HG02973 (cell line): ENCODE measurements around the gene GLIS1.

Experiments used
- ATAC-seq: cut with Tn5 transposase; IDR thresholded peaks from one replicate; pipeline ENCODE4 v1.9.1; 2021; ENCODE audit warnings: moderate library complexity; ENCODE audit not compliant: unreplicated experiment

GLIS1 gene

GRCh38 chr1:53517109-53517508, 221.9 kb downstream of the GLIS1 start:
- ATAC-seq = no peak

DNA sequence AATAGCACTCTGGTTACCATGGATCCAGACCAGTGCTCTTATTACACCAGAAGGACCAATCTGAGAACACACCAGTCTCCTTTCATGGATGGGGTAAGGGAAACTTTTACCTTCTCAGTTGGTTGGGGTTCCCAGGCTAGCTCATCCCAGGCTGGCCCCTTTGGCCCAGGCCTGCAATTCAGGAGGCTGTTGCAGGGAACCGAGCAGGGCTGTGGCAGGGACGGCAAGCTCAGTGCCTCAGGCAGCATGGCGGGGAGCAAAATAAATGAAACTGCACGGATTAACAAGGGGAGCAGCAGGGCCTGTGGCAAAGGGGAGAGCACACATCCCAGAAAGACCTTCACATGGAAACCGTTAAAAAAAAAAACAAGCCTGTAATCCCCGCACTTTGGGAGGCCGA, 222.8 kb downstream of the GLIS1 start:
- ATAC-seq = no peak

DNA sequence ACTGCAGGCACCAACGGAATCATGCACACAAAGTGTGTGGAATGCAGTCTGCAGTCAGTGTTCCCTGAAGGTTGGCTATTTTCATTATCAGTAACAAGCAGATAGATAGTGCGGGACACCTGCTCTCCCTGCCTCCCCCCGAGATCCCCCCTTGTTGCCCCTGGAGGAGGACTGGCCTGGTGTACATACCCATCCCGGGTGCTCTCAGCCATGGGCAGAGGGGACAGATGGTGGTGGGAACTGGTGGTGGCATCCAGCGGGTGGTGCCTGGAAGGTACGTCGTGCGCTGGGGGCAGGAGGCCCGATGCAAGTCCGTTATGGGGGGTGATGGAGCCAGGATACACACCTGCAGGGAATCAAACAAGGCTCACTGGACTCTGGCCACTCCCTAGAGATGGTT, 224.5 kb downstream of the GLIS1 start:
- no peak for ATAC-seq

DNA sequence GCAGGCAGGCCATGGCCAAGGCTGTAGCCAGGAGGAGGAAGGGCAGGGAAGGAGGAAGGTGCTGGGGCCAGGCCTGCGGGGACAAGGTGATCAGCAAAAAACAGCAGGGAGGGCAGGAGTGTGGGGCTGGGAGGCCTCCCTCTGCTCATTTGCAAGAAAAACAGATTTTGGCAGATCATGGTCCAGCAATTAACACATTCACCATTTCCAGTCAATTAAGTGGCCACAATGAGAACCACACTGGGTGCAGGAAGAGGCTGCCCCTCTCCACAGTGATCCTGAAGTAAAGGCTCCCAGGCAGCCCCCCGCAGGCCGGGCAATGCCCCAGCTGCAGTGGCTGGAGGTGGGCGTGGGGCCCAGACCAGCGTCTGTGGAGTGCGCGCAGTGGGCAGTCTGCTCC, 225.1 kb downstream of the GLIS1 start:
- ATAC-seq = no peak

GRCh38 chr1:53512807-53513755, 225.9 kb downstream of the GLIS1 start:
- ATAC-seq = no peak

- ATAC-seq = no peak
These were observed 226.8 kb downstream of the GLIS1 start for GRCh38 chr1:53511933-53512806.

GRCh38 chr1:53511323-53511932, 227.5 kb downstream of the GLIS1 start:
- ATAC-seq = no peak

DNA sequence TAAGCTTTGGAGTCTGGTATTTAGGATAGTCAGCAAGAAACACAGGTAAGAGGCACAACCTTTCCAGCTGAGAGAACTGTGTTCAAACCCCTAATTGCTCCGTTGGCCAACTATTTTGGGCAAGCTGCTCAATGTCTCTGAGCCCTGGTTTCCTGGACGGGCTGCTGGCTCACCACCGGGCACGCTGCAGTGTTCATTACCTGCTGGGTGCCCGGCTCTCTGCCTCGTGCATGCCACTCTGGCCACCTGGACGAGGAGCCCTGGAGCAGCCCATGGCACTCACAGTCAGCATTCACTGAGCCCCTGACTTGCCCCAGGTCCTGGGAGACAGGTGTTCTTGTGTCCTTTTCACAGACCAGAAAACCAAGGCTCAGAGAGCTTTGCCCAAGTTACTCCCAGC, 228.7 kb downstream of the GLIS1 start:
- ATAC-seq = no peak

DNA sequence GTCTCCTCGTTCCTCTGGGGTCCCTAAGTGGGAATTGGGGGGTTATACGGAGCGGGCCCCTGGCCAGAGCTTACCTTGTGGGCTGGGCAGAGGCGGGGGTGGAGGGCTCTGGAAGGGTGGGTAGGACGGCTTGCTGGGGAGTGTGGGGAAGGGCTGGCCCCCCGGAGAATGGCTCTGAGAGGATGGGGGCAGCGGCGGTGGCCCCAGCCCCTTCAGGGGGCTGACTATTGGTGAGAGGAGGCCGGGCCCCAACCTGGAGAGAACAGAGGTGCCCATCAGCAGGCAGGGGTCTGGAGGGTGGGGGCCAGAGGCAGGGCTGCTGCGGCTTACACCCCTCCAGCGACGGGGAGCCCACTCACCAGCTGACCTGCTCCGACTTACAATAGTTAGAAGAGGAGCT, 229.2 kb downstream of the GLIS1 start:
- ATAC-seq = no peak

GRCh38 chr1:53508991-53509666, 229.8 kb downstream of the GLIS1 start:
- ATAC-seq = no peak

DNA sequence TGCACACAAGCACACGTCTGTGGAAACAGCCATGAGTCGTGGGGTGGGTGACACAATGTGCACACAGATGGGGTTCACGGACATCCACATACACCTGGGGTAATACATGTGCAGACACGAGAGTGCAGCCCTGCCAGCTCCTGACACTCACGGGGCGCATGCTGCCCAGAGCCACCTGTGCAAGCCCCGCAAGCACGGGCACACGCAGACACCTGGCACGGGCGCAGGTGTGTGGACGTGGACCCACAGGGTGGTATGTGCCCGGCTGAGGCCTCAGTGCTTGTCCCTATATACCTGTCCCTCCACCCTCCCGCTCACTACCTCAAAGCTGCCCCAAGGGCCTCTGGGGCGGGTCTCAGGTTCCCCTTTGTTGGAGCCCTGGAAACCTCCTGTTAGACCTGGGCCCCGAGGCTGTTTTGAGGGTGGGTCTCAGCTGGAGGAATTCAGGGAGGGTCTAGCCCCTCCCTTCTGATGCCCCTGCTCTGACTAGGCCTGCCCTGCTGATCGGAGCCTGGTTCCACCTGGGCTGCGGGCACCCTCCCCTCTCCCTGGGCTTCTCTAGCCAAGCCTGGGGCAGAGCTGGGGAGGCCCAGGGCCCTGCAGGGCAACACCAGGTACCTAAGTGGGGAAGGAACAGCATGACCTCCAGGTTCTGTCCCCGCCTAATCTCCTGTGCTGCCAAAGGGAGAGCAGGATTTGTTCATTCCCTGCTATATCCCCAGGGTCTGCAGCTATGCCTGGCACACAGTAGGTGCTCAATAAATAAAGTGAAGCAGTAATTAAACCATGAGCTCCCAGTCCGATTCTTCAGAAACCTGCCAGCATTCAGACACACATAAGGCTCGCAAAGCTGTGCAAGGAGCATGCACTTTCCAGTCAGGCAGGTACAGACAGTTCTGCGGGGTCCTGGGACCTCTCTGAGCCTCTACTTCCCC, 230.6 kb downstream of the GLIS1 start:
- no peak for ATAC-seq

- ATAC-seq = no peak
These were observed 231.7 kb downstream of the GLIS1 start for GRCh38 chr1:53507116-53507820.

- ATAC-seq = no peak
These were observed 232.5 kb downstream of the GLIS1 start for GRCh38 chr1:53506355-53507050.

GRCh38 chr1:53505891-53506290, 233.1 kb downstream of the GLIS1 start:
- no peak for ATAC-seq

DNA sequence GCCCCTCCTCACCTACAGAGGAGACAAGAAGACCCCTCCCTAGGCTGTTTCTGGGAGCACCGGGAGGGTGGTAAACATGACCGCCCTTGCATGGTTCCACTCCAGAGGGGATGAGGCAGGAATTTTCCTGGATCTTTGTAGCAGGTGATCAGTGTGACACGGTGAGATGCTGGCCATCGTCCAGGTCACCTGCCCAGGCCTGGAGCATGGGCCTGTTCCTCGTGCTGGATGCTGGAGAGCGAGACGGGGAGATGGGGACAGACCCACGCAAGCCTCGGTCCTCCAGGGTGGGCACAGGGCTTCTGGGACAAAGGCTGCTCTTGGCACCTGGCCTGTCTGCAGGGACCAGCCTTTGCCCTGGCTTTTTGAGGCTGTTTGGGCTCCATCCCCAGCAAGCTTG, 233.6 kb downstream of the GLIS1 start:
- ATAC-seq = no peak

DNA sequence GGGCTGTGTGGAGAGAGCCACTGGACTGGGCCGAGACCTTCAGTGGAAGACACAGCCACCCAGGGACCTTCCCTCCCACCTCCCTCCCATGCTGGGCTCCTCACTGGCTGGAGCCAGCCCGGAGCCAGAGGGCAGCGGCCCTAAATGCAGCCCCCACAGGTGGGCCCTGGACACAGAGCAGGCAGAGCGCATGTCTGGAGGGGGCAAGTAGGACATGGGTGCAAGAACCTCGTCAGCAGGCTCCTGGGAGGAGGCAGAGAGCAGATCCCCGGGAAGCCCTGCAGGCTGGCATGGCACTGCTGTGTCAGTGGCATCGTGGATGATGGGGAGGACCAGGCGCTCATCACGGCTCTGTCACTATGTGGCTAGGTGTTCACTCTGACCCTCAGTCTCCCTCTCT, 234.1 kb downstream of the GLIS1 start:
- ATAC-seq = no peak

DNA sequence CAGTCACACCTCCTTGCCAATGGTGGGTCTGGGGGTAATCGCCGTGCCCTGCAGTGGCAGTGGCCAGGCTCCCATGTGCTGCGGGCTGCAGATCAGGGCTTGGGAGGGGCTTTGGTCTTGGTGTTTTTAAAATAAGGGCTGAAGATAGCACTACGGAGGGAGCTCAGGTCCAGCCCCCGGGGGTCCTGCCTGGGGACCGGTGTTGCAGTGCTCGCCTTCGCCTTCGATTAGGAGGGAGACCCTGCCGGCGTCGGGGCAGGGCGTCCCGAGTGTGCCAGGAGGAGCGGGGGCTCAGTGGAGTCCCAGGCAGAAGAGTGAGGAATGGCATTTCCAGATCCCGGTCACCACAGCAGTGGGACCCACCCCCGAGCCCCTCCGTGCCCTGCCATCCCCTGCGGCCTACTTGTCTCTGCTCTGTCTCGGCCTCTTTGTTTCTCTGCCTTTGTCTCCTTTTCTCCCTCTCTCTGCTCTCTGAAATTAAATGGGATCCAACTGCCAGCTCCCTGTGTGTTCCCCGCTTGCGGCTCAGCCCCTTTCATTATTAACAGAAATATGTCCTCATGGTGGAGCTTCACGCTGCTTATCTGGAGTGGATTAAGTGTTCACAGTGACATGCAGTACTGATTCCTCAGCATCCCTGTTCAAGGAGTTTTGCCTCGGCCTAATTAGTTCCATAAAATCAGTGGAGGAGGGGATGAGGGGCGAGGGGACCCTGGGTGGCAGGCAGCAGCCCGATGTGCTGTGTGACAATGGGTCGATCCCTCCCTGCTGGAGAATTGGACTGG, 235.3 kb downstream of the GLIS1 start:
- no peak for ATAC-seq
